Ishikawa (cell line): ENCODE results near the gene HHAT.

Experiments used
- CEBPB ChIP-seq: IDR thresholded peaks from 2 replicates; pipeline ENCODE4 v1.6.1; 2012
- CREB1 ChIP-seq: IDR thresholded peaks from 2 replicates; pipeline ENCODE4 v1.6.1; 2012; ENCODE audit warnings: low read depth
- EGR1 ChIP-seq: IDR thresholded peaks from 2 replicates; pipeline ENCODE4 v1.6.1; 2012
- EP300 ChIP-seq: IDR thresholded peaks from 2 replicates; pipeline ENCODE4 v1.6.1; 2012; ENCODE audit warnings: borderline replicate concordance
- FOXM1 ChIP-seq: IDR thresholded peaks from 2 replicates; pipeline ENCODE4 v1.6.1; 2012; ENCODE audit warnings: low read depth, borderline replicate concordance
- NFIC ChIP-seq: IDR thresholded peaks from 2 replicates; pipeline ENCODE4 v1.6.1; 2012
- RAD21 ChIP-seq: IDR thresholded peaks from 2 replicates; pipeline ENCODE4 v1.6.1; 2012; ENCODE audit warnings: low read depth
- TAF1 ChIP-seq: IDR thresholded peaks from 2 replicates; pipeline ENCODE4 v1.6.1; 2012; ENCODE audit warnings: low read depth, mild to moderate bottlenecking
- TCF12 ChIP-seq: IDR thresholded peaks from 2 replicates; pipeline ENCODE4 v1.6.1; 2012; ENCODE audit warnings: low read depth
- TEAD4 ChIP-seq: IDR thresholded peaks from 2 replicates; pipeline ENCODE4 v1.6.1; 2012
- YY1 ChIP-seq: IDR thresholded peaks from 2 replicates; pipeline ENCODE4 v1.6.1; 2012; ENCODE audit warnings: low read depth
- ZBTB7A ChIP-seq: IDR thresholded peaks from 2 replicates; pipeline ENCODE4 v1.6.1; 2012; ENCODE audit warnings: low read depth
- TF ChIP-seq, protein P1 (sequence below): IDR thresholded peaks from 2 replicates; pipeline ENCODE4 v1.6.1; 2012
- TF ChIP-seq, protein P2 (sequence below): IDR thresholded peaks from 2 replicates; pipeline ENCODE4 v1.6.1; 2012
- TF ChIP-seq, protein P3 (sequence below): IDR thresholded peaks from 2 replicates; pipeline ENCODE4 v1.6.1; 2012; ENCODE audit warnings: low read depth, mild to moderate bottlenecking

Gene HHAT

DNA sequence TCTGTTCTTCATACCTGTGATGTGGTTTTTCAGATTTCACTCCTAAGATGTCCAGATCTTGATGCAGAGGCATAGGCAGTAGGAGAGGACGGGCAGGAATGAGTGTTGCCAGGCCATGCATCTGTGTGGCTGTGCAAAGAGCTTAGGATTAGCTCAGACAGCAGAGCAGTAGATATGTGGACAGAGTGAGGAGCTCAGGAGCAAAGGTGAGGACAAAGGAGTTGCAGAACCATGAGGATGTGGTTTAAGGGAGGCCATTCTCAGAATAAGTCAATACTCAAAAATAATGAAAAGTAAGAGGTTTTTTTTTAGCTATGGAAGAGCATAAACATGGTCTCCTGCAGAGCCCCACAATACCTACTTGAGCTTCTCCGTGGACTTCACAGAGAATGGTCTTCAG is 158.3 kb downstream of the HHAT start:
- TF ChIP-seq RAD21 = no peak
- TF ChIP-seq CEBPB = no peak
- TF ChIP-seq TAF1 = no peak
- TF ChIP-seq ZBTB7A = no peak
- no peak for TF ChIP-seq FOXM1
- no peak for TF ChIP-seq CREB1
- no peak for TF ChIP-seq EP300
- TF ChIP-seq, protein P1, sequence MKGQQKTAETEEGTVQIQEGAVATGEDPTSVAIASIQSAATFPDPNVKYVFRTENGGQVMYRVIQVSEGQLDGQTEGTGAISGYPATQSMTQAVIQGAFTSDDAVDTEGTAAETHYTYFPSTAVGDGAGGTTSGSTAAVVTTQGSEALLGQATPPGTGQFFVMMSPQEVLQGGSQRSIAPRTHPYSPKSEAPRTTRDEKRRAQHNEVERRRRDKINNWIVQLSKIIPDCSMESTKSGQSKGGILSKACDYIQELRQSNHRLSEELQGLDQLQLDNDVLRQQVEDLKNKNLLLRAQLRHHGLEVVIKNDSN = no peak
- TF ChIP-seq TEAD4 = no peak
- no peak for TF ChIP-seq NFIC
- no peak for TF ChIP-seq EGR1
- no peak for TF ChIP-seq YY1
- TF ChIP-seq, protein P2, sequence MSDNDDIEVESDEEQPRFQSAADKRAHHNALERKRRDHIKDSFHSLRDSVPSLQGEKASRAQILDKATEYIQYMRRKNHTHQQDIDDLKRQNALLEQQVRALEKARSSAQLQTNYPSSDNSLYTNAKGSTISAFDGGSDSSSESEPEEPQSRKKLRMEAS = no peak
- no peak for TF ChIP-seq TCF12
- TF ChIP-seq, protein P3, sequence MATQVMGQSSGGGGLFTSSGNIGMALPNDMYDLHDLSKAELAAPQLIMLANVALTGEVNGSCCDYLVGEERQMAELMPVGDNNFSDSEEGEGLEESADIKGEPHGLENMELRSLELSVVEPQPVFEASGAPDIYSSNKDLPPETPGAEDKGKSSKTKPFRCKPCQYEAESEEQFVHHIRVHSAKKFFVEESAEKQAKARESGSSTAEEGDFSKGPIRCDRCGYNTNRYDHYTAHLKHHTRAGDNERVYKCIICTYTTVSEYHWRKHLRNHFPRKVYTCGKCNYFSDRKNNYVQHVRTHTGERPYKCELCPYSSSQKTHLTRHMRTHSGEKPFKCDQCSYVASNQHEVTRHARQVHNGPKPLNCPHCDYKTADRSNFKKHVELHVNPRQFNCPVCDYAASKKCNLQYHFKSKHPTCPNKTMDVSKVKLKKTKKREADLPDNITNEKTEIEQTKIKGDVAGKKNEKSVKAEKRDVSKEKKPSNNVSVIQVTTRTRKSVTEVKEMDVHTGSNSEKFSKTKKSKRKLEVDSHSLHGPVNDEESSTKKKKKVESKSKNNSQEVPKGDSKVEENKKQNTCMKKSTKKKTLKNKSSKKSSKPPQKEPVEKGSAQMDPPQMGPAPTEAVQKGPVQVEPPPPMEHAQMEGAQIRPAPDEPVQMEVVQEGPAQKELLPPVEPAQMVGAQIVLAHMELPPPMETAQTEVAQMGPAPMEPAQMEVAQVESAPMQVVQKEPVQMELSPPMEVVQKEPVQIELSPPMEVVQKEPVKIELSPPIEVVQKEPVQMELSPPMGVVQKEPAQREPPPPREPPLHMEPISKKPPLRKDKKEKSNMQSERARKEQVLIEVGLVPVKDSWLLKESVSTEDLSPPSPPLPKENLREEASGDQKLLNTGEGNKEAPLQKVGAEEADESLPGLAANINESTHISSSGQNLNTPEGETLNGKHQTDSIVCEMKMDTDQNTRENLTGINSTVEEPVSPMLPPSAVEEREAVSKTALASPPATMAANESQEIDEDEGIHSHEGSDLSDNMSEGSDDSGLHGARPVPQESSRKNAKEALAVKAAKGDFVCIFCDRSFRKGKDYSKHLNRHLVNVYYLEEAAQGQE = no peak

DNA sequence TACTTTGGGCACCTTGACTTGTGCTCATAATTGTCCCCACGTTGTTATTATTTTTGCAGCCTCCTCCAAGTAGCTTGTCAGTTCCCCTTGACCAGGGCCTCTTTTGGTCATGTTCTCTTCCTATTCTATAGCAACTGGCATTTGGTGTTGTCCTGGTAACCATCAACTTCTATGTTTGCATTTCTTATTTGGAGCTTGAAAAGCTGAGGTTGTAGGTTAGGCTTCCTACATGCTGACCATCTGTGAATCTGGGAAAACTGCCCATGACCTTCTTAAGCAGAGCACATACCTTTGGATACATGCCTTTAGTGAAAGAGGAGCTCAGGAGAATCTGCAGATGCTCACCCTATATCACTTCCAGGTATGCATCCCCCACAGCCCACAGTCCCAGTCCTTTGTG is 160.8 kb downstream of the HHAT start:
- TF ChIP-seq CEBPB (no peak), YY1 (no peak), NFIC (no peak), RAD21 (no peak)

DNA sequence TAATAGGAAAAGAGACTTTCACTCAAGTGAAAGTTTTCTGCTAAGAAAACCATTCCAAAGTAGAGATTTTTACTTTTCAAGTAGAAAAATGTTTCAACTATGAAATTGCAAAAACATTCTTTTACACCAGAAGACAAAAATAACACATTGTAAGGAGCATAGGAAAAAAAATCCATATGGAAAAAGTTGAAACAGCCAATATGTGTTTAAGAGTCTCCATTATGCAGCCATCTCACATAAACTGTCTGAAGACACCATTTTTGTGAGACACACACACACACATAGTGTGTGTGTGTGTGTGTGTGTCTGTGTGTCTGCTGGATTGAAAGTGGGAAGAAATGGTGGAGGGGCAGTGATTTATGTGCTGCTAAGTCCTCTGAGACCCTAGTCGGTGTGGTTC is 162.1 kb downstream of the HHAT start:
- TF ChIP-seq EP300 (no peak), ZBTB7A (no peak), TCF12 (no peak)
- TF ChIP-seq, protein P1 = no peak
- TF ChIP-seq, protein P2 = no peak

DNA sequence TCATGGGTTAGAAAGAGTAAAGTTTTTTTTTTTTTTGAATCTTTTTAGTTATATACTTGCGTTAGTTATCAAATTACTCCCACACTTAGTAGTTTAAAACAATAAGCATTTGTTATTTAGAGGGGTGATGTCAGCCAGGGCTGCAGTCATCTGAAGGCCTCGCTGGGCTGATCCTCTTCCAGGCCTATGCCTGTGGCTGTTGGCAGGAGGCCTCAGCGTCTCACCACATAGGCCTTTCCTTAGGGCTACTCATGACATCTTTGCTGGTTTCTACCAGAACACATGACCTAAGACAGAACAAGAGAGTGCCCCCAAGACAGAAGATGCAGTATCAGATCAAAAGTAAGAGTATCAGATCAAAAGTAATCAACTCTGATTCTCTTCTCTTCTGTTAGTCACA is 167.4 kb downstream of the HHAT start:
- TF ChIP-seq TEAD4 (no peak), ZBTB7A (no peak), CEBPB (no peak), RAD21 (no peak), TAF1 (no peak), YY1 (no peak), CREB1 (no peak)
- TF ChIP-seq, protein P1 = no peak

DNA sequence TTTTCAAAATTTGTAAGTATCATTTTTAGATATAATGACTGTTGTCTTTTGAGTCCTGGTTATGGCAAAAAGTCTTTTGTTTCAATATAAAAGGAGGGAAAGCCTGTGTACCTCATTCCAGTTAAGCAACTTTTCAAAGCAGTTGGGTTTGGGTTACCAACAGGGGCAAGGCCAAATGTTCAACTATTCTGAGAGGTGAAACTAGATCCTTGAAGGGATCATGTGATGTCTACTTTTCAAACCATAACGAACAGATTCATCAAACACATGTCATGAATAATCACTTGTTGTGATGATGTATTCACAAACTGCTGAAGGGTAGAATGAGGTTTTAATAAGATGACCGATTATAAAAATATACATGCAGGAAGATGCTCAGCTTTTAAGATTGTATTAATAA is 171.3 kb downstream of the HHAT start:
- TF ChIP-seq RAD21 (no peak), EP300 (no peak), EGR1 (no peak), TEAD4 (no peak), CEBPB (no peak), FOXM1 (no peak), NFIC (no peak), ZBTB7A (no peak), YY1 (no peak), CREB1 (no peak), TCF12 (no peak), TAF1 (no peak)
- TF ChIP-seq, protein P3 = no peak
- TF ChIP-seq, protein P1 = no peak

DNA sequence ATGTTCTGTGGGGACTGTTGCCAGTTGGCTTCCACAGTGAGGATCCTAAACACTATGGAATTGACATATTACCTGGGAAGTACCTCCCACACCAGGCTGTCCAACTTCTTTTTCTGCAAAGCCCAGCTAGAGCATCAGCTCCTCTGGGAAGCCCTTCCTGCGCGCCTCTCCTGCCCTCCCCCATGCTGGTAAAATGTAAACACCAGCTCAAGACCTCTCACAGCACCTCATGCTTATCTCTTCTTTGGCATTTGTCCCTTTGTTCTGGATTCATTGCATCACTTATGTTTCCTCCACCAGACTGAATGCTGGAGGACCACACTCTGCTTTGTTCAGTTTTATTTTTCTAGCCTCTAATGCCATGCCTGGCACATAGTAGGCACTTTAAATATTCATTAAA is 172.1 kb downstream of the HHAT start:
- TF ChIP-seq TAF1 (no peak), ZBTB7A (no peak), CREB1 (no peak), YY1 (no peak), TEAD4 (no peak), NFIC (no peak), RAD21 (no peak), CEBPB (no peak)
- TF ChIP-seq, protein P3 = no peak
- TF ChIP-seq, protein P1 = no peak
- TF ChIP-seq, protein P2 = no peak
